ENCODE measurements around the gene BCL7C. TPM values are rescaled to one million over a fixed set of nuclear protein-coding genes. Genes with fewer than 3 reads are reported as not detected.
A peak's percentile ranks its signal among the peaks of the same experiment; 100 is the strongest.

Gene BCL7C
- total and polyA plus RNA-seq, 2 of the 8 experiments (the other 6 are each of a cell fraction or from before 2014, with no cell fraction given), result 8.6 to 17.2 TPM

DNA sequence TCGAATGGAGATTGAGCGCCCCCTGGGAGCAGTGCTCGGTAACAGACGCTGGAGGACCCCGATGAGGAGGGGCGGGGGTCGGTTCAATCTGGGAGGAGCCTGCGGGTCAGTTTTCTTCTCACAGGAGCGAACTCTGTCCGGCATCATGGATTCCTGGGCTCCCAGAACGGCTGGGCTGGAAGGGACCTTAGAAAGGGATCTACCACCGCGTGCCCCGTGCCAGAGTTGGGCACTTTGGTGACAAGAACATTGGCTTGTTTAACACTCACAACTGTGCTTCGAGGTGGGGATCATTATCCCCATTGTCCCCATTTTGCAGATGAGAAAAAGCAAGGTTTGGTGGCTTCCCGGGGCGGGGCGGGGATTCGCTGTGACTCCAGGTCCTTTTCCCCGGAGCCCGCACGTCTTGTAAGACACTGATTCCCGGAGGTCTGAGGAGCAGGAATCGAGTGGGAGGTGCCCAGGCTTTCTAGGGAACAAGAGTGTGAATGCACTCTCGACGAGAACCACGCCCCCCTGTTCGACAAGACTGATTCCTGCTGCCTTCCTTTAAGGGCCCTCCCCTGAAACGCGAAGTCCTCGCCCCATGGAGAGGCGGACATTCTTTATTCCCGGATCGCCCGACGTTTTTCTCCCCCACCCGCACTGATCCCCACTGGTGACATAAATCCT is 28.0 kb upstream of the BCL7C start (continued):
- TF ChIP-seq POLR2AphosphoS5 (IDR thresholded peaks at IDR 0.05; ENCODE audit: low read depth, low read length) (peak; percentile 28; the same call in 1 of the 2 replicates), ASH2L (IDR thresholded peaks at IDR 0.05; ENCODE audit: low read length) (peak; percentile 34), EP300 (IDR thresholded peaks at IDR 0.05; ENCODE audit: borderline replicate concordance in 1 of 2, low read depth in 2 of 2, low read length in 2 of 2) (no peak), HDAC2 (IDR thresholded peaks at IDR 0.05; ENCODE audit: borderline replicate concordance in 1 of 2, low read depth in 2 of 2, low read length in 2 of 2) (peak; percentile 95 to 99; a peak in 3 of 4 replicates), BRCA1 (IDR thresholded peaks at IDR 0.05; ENCODE audit: low read depth, low read length) (no peak), SP4 (IDR thresholded peaks at IDR 0.05; ENCODE audit: low read length) (no peak), BACH1 (IDR thresholded peaks at IDR 0.05; ENCODE audit: low read length) (peak; percentile 87), CHD1 (IDR thresholded peaks at IDR 0.05; ENCODE audit: low read depth, low read length) (0 out of 2 replicates have a peak, but pooled peaks have one; percentile 47), SIX5 (IDR thresholded peaks at IDR 0.05; ENCODE audit: low read depth, low read length) (no peak), SRF (IDR thresholded peaks at IDR 0.05; ENCODE audit: low read depth, low read length) (no peak), CBX8 (IDR thresholded peaks at IDR 0.05; ENCODE audit: borderline replicate concordance, low read depth, low read length) (no peak), RAD21 (IDR thresholded peaks at IDR 0.05 in 1 of 2, conservative IDR thresholded peaks at IDR 0.05 in 1 of 2; ENCODE audit: low read depth in 2 of 2, low read length in 2 of 2) (peak; percentile 94 to 97), GABPA (IDR thresholded peaks at IDR 0.05; ENCODE audit: borderline replicate concordance, insufficient read depth, low read length) (no peak), GTF2F1 (IDR thresholded peaks at IDR 0.05; ENCODE audit: borderline replicate concordance, low read depth, low read length) (no peak), SIN3A (conservative IDR thresholded peaks at IDR 0.05 in 1 of 2, IDR thresholded peaks at IDR 0.05 in 1 of 2; ENCODE audit: low read depth in 1 of 2, low read length in 2 of 2) (0 out of 4 replicates have a peak, but pooled peaks have one; percentile 20 to 40)
- TF ChIP-seq, protein P1, sequence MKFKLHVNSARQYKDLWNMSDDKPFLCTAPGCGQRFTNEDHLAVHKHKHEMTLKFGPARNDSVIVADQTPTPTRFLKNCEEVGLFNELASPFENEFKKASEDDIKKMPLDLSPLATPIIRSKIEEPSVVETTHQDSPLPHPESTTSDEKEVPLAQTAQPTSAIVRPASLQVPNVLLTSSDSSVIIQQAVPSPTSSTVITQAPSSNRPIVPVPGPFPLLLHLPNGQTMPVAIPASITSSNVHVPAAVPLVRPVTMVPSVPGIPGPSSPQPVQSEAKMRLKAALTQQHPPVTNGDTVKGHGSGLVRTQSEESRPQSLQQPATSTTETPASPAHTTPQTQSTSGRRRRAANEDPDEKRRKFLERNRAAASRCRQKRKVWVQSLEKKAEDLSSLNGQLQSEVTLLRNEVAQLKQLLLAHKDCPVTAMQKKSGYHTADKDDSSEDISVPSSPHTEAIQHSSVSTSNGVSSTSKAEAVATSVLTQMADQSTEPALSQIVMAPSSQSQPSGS (IDR thresholded peaks at IDR 0.05; ENCODE audit: low read length), result peak; percentile 79; the same call in 1 of the 2 replicates
- TF ChIP-seq, protein P2, sequence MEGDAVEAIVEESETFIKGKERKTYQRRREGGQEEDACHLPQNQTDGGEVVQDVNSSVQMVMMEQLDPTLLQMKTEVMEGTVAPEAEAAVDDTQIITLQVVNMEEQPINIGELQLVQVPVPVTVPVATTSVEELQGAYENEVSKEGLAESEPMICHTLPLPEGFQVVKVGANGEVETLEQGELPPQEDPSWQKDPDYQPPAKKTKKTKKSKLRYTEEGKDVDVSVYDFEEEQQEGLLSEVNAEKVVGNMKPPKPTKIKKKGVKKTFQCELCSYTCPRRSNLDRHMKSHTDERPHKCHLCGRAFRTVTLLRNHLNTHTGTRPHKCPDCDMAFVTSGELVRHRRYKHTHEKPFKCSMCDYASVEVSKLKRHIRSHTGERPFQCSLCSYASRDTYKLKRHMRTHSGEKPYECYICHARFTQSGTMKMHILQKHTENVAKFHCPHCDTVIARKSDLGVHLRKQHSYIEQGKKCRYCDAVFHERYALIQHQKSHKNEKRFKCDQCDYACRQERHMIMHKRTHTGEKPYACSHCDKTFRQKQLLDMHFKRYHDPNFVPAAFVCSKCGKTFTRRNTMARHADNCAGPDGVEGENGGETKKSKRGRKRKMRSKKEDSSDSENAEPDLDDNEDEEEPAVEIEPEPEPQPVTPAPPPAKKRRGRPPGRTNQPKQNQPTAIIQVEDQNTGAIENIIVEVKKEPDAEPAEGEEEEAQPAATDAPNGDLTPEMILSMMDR (IDR thresholded peaks at IDR 0.05; ENCODE audit: control extremely low read depth in 1 of 3, insufficient read depth in 1 of 3, low read depth in 1 of 3, low read length in 3 of 3), result peak; percentile 85 to 95 (median 95)
- TF ChIP-seq, protein P3, sequence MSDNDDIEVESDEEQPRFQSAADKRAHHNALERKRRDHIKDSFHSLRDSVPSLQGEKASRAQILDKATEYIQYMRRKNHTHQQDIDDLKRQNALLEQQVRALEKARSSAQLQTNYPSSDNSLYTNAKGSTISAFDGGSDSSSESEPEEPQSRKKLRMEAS (IDR thresholded peaks at IDR 0.05), result 0 out of 2 replicates have a peak, but pooled peaks have one; percentile 32
